ENCODE results near the gene AURKA.

GRCh38 chr20:56388882-56389281 is 3.1 kb downstream of the AURKA start:
- TF ChIP-seq EP300 (IDR thresholded peaks at IDR 0.05; ENCODE audit: borderline replicate concordance in 1 of 2, low read depth in 2 of 2, low read length in 2 of 2) (no peak), CEBPB (IDR thresholded peaks at IDR 0.05; ENCODE audit: low read depth, low read length) (no peak), CTCF (IDR thresholded peaks at IDR 0.05; ENCODE audit: control extremely low read depth in 1 of 3, insufficient read depth in 1 of 3, low read depth in 1 of 3, low read length in 3 of 3) (no peak), SP1 (IDR thresholded peaks at IDR 0.05; ENCODE audit: low read depth, low read length) (no peak), GABPA (IDR thresholded peaks at IDR 0.05; ENCODE audit: borderline replicate concordance, insufficient read depth, low read length) (no peak)

Data from H1 (cell line).